Activated T-helper 2 cell treated with anti-CD3 and anti-CD28 coated beads, Interferon-gamma antibody, Interleukin-2, Interleukin-4, amounts not matched to agents 10 μg/mL and 5 μg/mL and 100 μg/mL, durations not matched to agents 14 hours and 24 hours and 36 hours (primary cell): ENCODE results near the gene CASZ1. TPM values are rescaled to one million over a fixed set of nuclear protein-coding genes. Genes with fewer than 3 reads are reported as not detected.

Experiments
- DNase-seq: peaks from one replicate; pipeline ENCODE4 v3.0.0; 2021; ENCODE audit warnings: low spot score
- H3K27ac Mint-ChIP-seq: one replicate; pipeline ENCODE4 v1.8.0; 2021; ENCODE audit warnings: mixed read lengths
- H3K27me3 Mint-ChIP-seq: one replicate; pipeline ENCODE4 v1.8.0; 2021; ENCODE audit warnings: low read depth, mixed read lengths
- H3K36me3 Mint-ChIP-seq: one replicate; pipeline ENCODE4 v1.8.0; 2021; ENCODE audit warnings: low read depth, mixed read lengths
- H3K4me1 Mint-ChIP-seq: one replicate; pipeline ENCODE4 v1.8.0; 2021; ENCODE audit warnings: low read depth, mixed read lengths
- H3K4me3 Mint-ChIP-seq: one replicate; pipeline ENCODE4 v1.8.0; 2021; ENCODE audit warnings: low read depth, mild to moderate bottlenecking, moderate library complexity, mixed read lengths
- H3K9me3 Mint-ChIP-seq: one replicate; pipeline ENCODE4 v1.8.0; 2021; ENCODE audit warnings: mixed read lengths
- intact Hi-C: fragments of 100-400 bp; cut with micrococcal nuclease; formaldehyde crosslinking; loops from one replicate; pipeline ENCODE4 v1.15.1; 2023
- total RNA-seq: library from RNA; stranded (reverse); gene quantifications from 2 replicates; pipeline ENCODE4 v1.2.3, GENCODE V29; 2022

Gene CASZ1
- total RNA-seq, 1 donor from 2014 or later = 9.9 TPM

- Mint-ChIP-seq H3K9me3 (no peaks in the 10 kb centered on the region), H3K4me1 (no peaks in the 10 kb centered on the region), H3K27me3 (no peaks in the 10 kb centered on the region), H3K4me3 (no peak overlapping the region), H3K36me3 (no peaks in the 10 kb centered on the region), H3K27ac (no peak overlapping the region)
- no peak for DNase-seq
- intact Hi-C loops = no loop called here
Measured at GRCh38 chr1:10622910-10623685, 173.3 kb downstream of the CASZ1 start.

GRCh38 chr1:10621906-10622305 is 174.5 kb downstream of the CASZ1 start:
- intact Hi-C loops = no loop called here
- no peak for DNase-seq
- no peak overlapping the region for H3K4me3 Mint-ChIP-seq

GRCh38 chr1:10620776-10621175 is 175.7 kb downstream of the CASZ1 start:
- Mint-ChIP-seq H3K27me3 (no peaks in the 10 kb centered on the region), H3K4me1 (no peaks in the 10 kb centered on the region), H3K36me3 (no peaks in the 10 kb centered on the region), H3K4me3 (no peak overlapping the region), H3K9me3 (no peaks in the 10 kb centered on the region), H3K27ac (no peak overlapping the region)
- DNase-seq = no peak
- intact Hi-C loops = no loop called here

More at GRCh38 chr1:10621906-10622305, 174.5 kb downstream of the CASZ1 start:
- Mint-ChIP-seq H3K36me3 (no peaks in the 10 kb centered on the region), H3K9me3 (no peaks in the 10 kb centered on the region), H3K27ac (no peak overlapping the region), H3K4me1 (no peaks in the 10 kb centered on the region), H3K27me3 (no peaks in the 10 kb centered on the region)

- no peak for DNase-seq
- H3K27me3 Mint-ChIP-seq = no peaks in the 10 kb centered on the region
- H3K36me3 Mint-ChIP-seq = no peaks in the 10 kb centered on the region
- no peak overlapping the region for H3K27ac Mint-ChIP-seq
- no peaks in the 10 kb centered on the region for H3K9me3 Mint-ChIP-seq
- no peak overlapping the region for H3K4me3 Mint-ChIP-seq
- no peaks in the 10 kb centered on the region for H3K4me1 Mint-ChIP-seq
- intact Hi-C loops = no loop called here
Measured at GRCh38 chr1:10617931-10618885, 178.2 kb downstream of the CASZ1 start.

- no peaks in the 10 kb centered on the region for H3K27me3 Mint-ChIP-seq
- no peak for DNase-seq
- H3K4me3 Mint-ChIP-seq = no peak overlapping the region
- H3K9me3 Mint-ChIP-seq = no peaks in the 10 kb centered on the region
- no peaks in the 10 kb centered on the region for H3K4me1 Mint-ChIP-seq
- H3K27ac Mint-ChIP-seq = no peak overlapping the region
- H3K36me3 Mint-ChIP-seq = no peaks in the 10 kb centered on the region
- intact Hi-C loops = no loop called here
Measured at GRCh38 chr1:10617318-10617717, 179.1 kb downstream of the CASZ1 start.

GRCh38 chr1:10616696-10617095 is 179.8 kb downstream of the CASZ1 start:
- DNase-seq = no peak
- Mint-ChIP-seq H3K27ac (no peak overlapping the region), H3K4me3 (no peak overlapping the region), H3K9me3 (no peaks in the 10 kb centered on the region), H3K27me3 (no peaks in the 10 kb centered on the region), H3K4me1 (no peaks in the 10 kb centered on the region), H3K36me3 (no peaks in the 10 kb centered on the region)
- intact Hi-C loops = no loop called here

GRCh38 chr1:10615932-10616671 is 180.3 kb downstream of the CASZ1 start:
- H3K27ac Mint-ChIP-seq = no peak overlapping the region

GRCh38 chr1:10615332-10615731 is 181.1 kb downstream of the CASZ1 start:
- H3K4me3 Mint-ChIP-seq = no peak overlapping the region
- no peak for DNase-seq
- no peaks in the 10 kb centered on the region for H3K36me3 Mint-ChIP-seq
- H3K27ac Mint-ChIP-seq = no peak overlapping the region
- H3K9me3 Mint-ChIP-seq = no peaks in the 10 kb centered on the region
- H3K4me1 Mint-ChIP-seq = no peaks in the 10 kb centered on the region
- intact Hi-C loops = no loop called here
- no peaks in the 10 kb centered on the region for H3K27me3 Mint-ChIP-seq

More at GRCh38 chr1:10615932-10616671, 180.3 kb downstream of the CASZ1 start:
- Mint-ChIP-seq H3K9me3 (no peaks in the 10 kb centered on the region), H3K4me1 (no peaks in the 10 kb centered on the region), H3K36me3 (no peaks in the 10 kb centered on the region), H3K4me3 (no peak overlapping the region), H3K27me3 (no peaks in the 10 kb centered on the region)
- intact Hi-C loops = no loop called here
- no peak for DNase-seq

GRCh38 chr1:10614377-10615225 is 181.8 kb downstream of the CASZ1 start:
- H3K27ac Mint-ChIP-seq = no peak overlapping the region

GRCh38 chr1:10613861-10614260 is 182.6 kb downstream of the CASZ1 start:
- no peaks in the 10 kb centered on the region for H3K27me3 Mint-ChIP-seq

More at GRCh38 chr1:10614377-10615225, 181.8 kb downstream of the CASZ1 start:
- Mint-ChIP-seq H3K27me3 (no peaks in the 10 kb centered on the region), H3K36me3 (no peaks in the 10 kb centered on the region), H3K4me1 (no peaks in the 10 kb centered on the region), H3K9me3 (no peaks in the 10 kb centered on the region), H3K4me3 (no peak overlapping the region)
- intact Hi-C loops = no loop called here
- no peak for DNase-seq

GRCh38 chr1:10613340-10613739 is 183.1 kb downstream of the CASZ1 start:
- Mint-ChIP-seq H3K27me3 (no peaks in the 10 kb centered on the region), H3K4me1 (no peaks in the 10 kb centered on the region), H3K9me3 (no peaks in the 10 kb centered on the region), H3K4me3 (no peak overlapping the region), H3K27ac (no peak overlapping the region), H3K36me3 (no peaks in the 10 kb centered on the region)
- intact Hi-C loops = no loop called here
- DNase-seq = no peak

More at GRCh38 chr1:10613861-10614260, 182.6 kb downstream of the CASZ1 start:
- Mint-ChIP-seq H3K9me3 (no peaks in the 10 kb centered on the region), H3K4me1 (no peaks in the 10 kb centered on the region), H3K4me3 (no peak overlapping the region), H3K36me3 (no peaks in the 10 kb centered on the region), H3K27ac (no peak overlapping the region)
- DNase-seq = no peak
- intact Hi-C loops = no loop called here
